T47D (cell line): ENCODE measurements around the gene PEX12.
"Not testable (repeated sequence)": the region's sequence is repeated elsewhere in the genome, so short reads cannot be mapped to it uniquely, and the experiment has no call there.

Experiments
- DNase-seq, 2 experiments: peaks; one replicate each; pipeline versions ENCODE4 v3.0.0 to v3.0.0-alpha.2; 2011 to 2012; ENCODE audit warnings: low read depth in 1 of 2, low spot score in 1 of 2
- JUND ChIP-seq: IDR thresholded peaks from 2 replicates; pipeline ENCODE4 v1.6.1; 2012; ENCODE audit warnings: low read depth
- in situ Hi-C: cut with HindIII; loops from 2 replicates; pipeline ENCODE4 v1.10.0; 2016; ENCODE audit warnings: low sequenced_read_pairs, low pct_unique_long_range_greater_than_20kb

The PEX12 gene

DNA sequence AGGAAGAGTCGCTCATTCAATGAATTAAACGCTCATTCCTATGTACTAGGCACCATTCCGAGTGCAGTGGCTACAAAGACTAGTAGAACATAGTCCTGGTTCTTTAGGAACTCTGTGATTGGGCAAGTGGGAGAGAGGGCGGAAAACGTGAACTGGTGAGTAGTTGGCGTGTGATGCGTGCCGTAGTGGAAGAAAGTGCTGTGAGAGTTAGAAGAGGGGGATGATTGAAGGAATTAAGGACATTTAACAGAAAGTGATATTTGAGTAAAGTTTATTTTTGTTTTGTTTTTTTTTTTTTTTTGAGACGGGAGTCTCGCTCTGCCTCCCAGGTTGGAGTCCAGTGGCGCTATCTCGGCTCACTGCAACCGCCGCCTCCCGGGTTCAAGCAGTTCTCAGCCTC lies 9.8 kb downstream of the PEX12 start:
- peak; percentile 30 to 60 for DNase-seq
- no peak for TF ChIP-seq JUND
- in situ Hi-C loops: no loop called here

DNA sequence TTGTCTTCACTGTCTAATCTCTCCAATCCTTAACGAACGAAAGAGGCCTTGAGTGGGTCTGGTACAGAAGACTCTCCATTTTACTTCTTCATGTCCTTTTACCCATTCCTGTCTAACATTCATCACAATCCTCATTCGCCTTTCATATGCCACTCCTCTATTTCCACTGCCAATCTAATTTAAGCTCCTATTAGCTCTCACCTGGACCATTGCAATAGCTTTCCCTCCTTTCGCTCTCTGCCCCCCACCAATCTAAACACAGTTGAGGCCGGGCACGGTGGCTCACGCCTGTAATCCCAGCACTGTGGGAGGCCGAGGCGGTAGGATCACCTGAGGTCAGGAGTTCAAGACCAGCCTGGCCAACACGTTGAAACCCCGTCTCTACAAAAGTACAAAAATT lies 11.4 kb downstream of the PEX12 start:
- no peak for DNase-seq
- in situ Hi-C loops: no loop called here
- TF ChIP-seq JUND: no peak

DNA sequence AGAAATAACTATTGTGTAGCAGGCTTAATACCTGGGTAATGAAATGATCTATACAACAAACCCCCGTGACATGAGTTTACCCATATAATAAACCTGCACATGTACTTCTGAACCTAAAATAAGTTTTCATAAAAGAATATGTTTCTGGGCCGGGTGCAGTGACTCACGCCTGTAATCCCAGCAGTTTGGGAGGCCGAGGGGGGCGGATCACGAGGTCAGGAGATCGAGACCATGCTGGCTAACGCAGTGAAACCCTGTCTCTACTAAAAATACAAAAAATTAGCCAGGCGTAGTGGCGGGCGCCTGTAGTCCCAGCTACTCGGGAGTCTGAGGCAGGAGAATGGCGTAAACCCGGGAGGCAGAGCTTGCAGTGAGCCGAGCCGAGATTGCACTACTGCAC lies 15.2 kb downstream of the PEX12 start:
- DNase-seq, in situ Hi-C loops: not testable (repeated sequence)

DNA sequence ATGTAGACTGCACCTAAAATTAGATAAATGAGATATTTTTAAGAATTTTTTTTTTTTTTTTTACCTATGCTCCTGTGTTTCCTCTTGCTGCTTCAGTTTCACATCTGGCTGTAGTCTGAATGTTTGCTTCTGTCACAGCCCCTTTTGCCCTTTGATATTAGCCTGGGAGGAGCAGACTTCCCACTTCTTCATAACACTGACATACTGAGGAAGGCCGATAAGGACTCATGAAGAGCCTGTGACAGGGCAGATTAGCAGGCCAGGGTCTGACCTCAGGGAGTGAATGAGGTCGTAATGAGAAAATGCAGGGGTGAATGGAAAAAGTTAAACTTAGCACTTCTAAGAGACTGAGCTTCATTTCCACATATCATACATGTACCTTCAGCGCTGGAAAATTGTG lies 17.7 kb downstream of the PEX12 start, which contains the start of gene SLFN14:
Gene SLFN14 (minus strand): TSS at position 117 of the 400 bp plus-strand sequence. CDS start 2,757 bp downstream, outside the sequence.
- in situ Hi-C loops: no loop called here
- no peak for DNase-seq
- no peak for TF ChIP-seq JUND

DNA sequence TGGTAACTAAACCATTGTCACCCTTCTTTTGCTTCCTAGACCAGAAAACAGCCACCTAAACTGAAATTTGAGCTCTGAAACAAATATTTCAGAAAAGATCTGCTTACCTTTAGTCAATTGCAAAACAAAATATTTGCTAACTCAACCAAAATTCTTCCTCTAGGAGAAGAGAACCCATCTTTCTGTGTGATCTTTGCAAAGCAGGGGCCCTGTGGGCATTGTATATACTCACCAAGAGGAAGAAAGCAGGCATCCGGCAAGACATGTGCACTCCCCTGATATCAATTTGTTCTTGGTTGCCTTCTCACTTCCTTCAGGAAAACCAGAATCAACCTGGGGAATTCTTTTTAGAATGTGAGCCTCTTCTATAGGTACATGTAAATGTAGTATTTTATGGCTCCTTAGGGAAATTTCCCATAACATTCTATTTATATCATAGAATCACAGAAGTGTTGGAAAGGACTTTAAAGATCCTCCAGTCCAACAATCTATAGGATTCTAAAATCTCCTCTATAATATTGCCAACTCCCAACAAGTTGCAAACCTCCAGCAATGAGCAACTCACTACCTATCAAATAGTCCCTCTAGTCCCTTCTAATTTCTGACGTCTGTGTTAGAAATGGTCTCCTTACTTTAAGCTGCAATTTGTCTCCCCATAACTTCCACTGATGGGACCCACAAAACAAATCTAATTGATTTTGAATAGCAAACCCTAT lies 18.7 kb downstream of the PEX12 start:
- in situ Hi-C loops: no loop called here
- TF ChIP-seq JUND: no peak
- no peak for DNase-seq

DNA sequence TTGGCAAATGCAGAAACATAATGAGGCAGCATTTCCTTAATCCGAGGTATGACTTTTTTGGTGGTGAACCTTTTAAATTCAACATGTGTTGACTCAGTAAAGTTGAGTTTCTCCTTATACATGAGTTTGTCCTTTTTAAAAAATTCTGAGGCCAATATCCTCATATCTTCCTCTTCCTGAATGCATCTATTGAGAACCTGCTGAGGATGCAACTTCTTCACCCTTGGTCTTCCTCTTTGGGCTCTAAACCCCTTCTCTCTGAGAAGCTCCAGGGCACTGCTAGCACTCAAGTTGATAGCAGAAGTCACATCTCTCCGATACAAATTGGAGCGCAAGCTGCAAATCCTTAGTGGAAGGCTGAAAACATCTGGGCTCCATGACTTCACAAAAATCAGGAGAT lies 21.0 kb downstream of the PEX12 start:
- in situ Hi-C loops: no loop called here
- DNase-seq: no peak
- TF ChIP-seq JUND: no peak

DNA sequence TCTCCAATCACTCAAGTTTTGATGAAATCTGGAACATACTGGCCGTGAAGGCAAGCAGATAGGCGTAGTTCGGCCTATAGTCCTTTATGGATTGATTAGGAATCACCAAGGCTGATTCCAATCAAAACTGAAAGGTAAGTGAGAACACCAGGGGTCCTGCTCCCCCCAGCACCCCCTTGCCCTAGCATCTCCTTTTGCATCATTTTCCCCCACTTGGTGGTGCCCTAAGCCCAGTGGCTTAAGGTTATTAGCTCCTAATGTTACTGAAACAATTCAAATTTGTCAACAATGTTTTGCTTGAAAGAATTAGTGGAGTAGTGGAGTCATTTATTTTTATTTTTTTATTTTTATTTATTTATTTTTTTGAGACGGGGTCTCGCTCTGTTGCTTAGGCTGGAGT lies 22.7 kb downstream of the PEX12 start:
- in situ Hi-C loops: no loop called here
- peak in 1 of 2 experiments; percentile 40 for DNase-seq
- no peak for TF ChIP-seq JUND

DNA sequence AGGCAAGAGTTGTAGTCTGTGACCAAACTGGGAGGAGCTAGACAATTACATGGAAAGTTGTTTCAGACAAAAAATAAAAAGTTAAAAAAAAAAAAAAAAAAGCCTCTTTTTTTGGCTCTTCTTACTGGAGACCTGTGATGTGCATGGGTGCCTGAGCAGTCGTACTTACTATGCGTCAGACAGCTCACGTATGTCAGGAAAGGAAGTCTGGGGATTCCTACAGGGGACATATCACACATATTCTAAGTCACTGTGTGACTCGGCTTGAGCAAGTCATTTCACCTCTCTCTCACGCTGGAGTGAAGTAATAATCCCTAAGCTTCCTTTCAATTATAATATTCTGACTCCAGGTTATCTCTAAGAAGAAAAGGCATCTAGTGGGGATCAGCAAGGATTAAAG lies 23.7 kb downstream of the PEX12 start:
- no peak for TF ChIP-seq JUND
- in situ Hi-C loops: no loop called here

DNA sequence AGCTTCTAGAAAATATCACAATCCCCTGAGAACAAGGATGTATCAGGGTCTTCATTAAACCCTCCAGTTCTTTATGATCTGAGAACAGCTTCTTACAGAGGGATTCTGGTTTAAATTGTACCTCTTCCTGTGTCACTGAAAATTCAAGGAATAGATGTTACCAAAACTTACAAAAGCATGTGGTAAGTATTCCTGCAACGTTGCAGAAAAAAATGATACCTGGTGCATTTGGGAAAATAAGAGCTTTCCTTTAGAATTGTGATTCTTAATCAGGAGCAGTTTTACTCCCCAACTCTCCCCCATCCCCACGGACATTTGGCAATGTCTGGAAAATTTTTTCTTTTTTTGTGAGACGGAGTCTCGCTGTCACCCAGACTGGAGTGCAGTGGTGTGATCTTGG lies 25.1 kb downstream of the PEX12 start:
- no peak for TF ChIP-seq JUND
- DNase-seq: no peak
- in situ Hi-C loops: no loop called here

More for the DNA sequence above, 23.7 kb downstream of the PEX12 start:
- DNase-seq: no peak

DNA sequence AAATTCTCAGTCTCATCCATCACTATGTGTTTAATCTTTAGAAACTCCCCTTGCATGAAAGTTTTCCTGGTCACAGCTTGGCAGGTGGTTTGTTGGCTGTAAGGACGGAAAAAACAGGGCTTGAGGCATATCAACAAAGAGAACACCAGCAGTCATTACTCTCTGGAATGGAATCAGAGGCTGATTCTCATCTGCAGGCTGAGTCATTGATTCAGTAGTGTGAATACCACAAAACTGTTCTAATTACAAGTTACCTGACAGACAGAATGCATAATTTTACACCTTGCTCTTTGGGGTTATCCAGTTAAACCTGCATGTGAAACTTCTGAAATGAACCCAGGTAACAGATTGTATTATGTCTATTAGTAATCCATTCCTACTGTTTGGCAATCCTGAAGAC lies 29.4 kb downstream of the PEX12 start:
- no peak for DNase-seq
- TF ChIP-seq JUND: no peak
- in situ Hi-C loops: loop anchor here (25.0 kb wide), 1 partner anchor 237 kb away; no protein-coding TSS in a partner anchor

DNA sequence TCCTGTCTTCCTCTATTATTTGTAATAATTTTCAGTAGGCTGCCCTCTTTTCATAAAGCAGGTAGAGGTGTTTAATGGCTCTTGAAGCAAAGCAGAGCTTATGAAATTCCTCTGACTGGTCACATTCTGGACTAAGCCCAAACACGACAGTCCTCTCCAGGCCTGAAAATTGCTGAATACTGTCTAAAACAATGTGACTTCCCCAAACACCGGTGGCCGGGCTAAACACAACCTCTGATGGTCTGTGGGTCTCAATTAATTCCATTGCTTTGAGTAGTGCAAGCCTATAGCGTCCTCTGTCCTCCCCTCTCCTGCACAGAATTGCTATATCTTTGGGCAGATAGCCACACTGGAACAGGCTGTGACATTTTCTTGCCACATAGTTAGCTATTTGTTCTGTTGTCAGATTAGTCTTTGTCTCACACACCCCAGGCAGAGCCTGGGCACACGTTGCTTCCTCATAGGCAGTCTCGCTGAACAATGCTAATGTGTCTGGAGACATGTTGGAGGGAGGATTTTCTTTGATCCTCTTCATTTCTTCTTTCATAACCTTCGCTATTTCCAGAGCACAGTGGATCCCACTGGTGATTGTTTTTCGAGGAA lies 30.1 kb downstream of the PEX12 start:
- DNase-seq: no peak
- in situ Hi-C loops: loop anchor here (25.0 kb wide), 1 partner anchor 236 kb away; no protein-coding TSS in a partner anchor
- no peak for TF ChIP-seq JUND

DNA sequence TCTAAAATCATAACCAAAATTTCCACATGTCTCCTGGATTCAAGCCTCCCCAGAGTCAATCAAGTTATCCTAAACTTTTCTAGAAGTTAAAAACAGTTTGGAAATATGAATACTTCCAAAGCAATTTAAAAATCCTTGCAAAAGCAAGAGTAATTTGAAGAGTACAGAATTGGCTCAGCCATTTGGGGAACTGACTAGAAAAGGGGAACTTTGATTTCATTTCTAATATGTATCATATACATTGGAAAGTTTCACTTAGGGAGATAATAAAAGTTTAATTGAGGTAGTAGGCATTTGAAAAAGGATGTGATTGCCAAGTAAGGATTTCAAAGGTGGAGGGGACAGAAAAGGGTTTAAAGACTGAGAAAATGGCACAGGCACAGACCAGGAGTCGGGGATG lies 31.9 kb downstream of the PEX12 start:
- TF ChIP-seq JUND: no peak
- DNase-seq: no peak
- in situ Hi-C loops: loop anchor here (25.0 kb wide), 1 partner anchor 234 kb away; no protein-coding TSS in a partner anchor

DNA sequence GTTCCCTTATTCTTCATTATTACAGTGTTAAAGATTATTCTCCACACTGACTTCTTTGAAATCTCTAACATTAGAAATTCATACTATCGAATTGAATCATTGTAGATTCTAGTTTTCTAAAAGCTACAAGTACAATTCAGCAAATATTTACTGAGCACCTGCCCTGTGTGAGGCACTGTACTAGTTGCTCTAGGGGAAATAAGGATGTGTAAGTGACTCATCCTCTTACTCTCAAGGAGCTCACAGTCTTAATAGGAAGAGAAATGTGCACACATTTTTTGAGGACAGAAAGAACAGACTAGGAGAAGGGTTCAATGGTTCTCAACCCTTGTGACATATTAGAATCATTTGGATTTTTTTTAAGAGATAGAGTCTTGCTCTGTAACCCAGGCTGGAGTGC lies 33.2 kb downstream of the PEX12 start:
- no peak for TF ChIP-seq JUND
- DNase-seq: no peak
- in situ Hi-C loops: loop anchor here (25.0 kb wide), 1 partner anchor 233 kb away; no protein-coding TSS in a partner anchor
